OCI-LY7 (cell line): ENCODE data around the gene ZC3H7B. TPM values are rescaled to one million over a fixed set of nuclear protein-coding genes. Genes with fewer than 3 reads are reported as not detected.

Source experiments
- BruUV-seq: library from RNA; stranded (reverse); fragments of 400-500 nt; replicated peaks from 2 replicates; lab custom pipeline; 2021; lab: Mats Ljungman, UMichigan
- CTCF ChIA-PET: fragments of 300-600 bp; sonication (Branson Sonifier 250); formaldehyde crosslinking; loops from one replicate; lab custom pipeline; 2022; ENCODE audit warnings: antibody characterized with exemption; ENCODE audit not compliant: unreplicated experiment; lab: Charles Lee
- POLR2A ChIA-PET: fragments of 300-600 bp; sonication (Branson Sonifier 250); formaldehyde crosslinking; loops from one replicate; lab custom pipeline; 2022; ENCODE audit warnings: antibody characterized with exemption; lab: Charles Lee
- DNase-seq: peaks from one replicate; pipeline ENCODE4 v3.0.0-alpha.2; 2015; ENCODE audit warnings: low spot score
- H2AFZ ChIP-seq: fragments of 200-600 bp; sonication (generic), shearing (Covaris generic); 2 replicates; pipeline ENCODE4 v1.6.1; 2014; ENCODE audit warnings: mild to moderate bottlenecking, antibody characterized with exemption, low read length, moderate library complexity
- H3K27ac ChIP-seq: fragments of 200-600 bp; sonication (generic); 2 replicates; pipeline ENCODE4 v1.5.1; 2014; ENCODE audit warnings: mixed run types, low read depth, mild to moderate bottlenecking, moderate library complexity, low read length, inconsistent platforms; ENCODE audit not compliant: poor library complexity, severe bottlenecking
- H3K36me3 ChIP-seq: fragments of 200-600 bp; sonication (generic); 2 replicates; pipeline ENCODE4 v1.6.1; 2014; ENCODE audit warnings: mild to moderate bottlenecking, antibody characterized with exemption, low read length, moderate library complexity, mixed read lengths; ENCODE audit not compliant: insufficient read depth
- H3K4me1 ChIP-seq: fragments of 200-600 bp; sonication (generic); 2 replicates; pipeline ENCODE4 v1.5.1; 2014; ENCODE audit warnings: mild to moderate bottlenecking, low read length; ENCODE audit not compliant: insufficient read depth, poor library complexity, severe bottlenecking
- H3K4me2 ChIP-seq: fragments of 200-600 bp; sonication (generic); 2 replicates; pipeline ENCODE4 v1.6.1; 2014; ENCODE audit warnings: mild to moderate bottlenecking, low read length
- H3K4me3 ChIP-seq: fragments of 200-600 bp; sonication (generic); 2 replicates; pipeline ENCODE4 v1.5.1; 2014; ENCODE audit warnings: mild to moderate bottlenecking, low read depth, low read length; ENCODE audit not compliant: poor library complexity, severe bottlenecking
- H3K79me2 ChIP-seq: fragments of 200-600 bp; sonication (generic); 2 replicates; pipeline ENCODE4 v1.6.1; 2016; ENCODE audit warnings: low read depth, mild to moderate bottlenecking, low read length, moderate library complexity, mixed read lengths; ENCODE audit not compliant: insufficient read depth
- H3K9me2 ChIP-seq: fragments of 200-600 bp; sonication (generic); 2 replicates; pipeline ENCODE4 v1.6.1; 2016; ENCODE audit warnings: mild to moderate bottlenecking, low read length, mixed read lengths; ENCODE audit not compliant: insufficient read depth
- H3K9me3 ChIP-seq: fragments of 200-600 bp; sonication (generic); 2 replicates; pipeline ENCODE4 v1.6.1; 2014; ENCODE audit warnings: mild to moderate bottlenecking, mixed run types, low read length, mixed read lengths
- H4K20me1 ChIP-seq: fragments of 200-600 bp; sonication (generic); 2 replicates; pipeline ENCODE4 v1.6.1; 2014; ENCODE audit warnings: mild to moderate bottlenecking, antibody characterized with exemption, low read length, moderate library complexity, mixed read lengths; ENCODE audit not compliant: insufficient read depth
- EZH2phosphoT487 ChIP-seq: fragments of 200-600 bp; sonication (generic); IDR thresholded peaks from 2 replicates; pipeline ENCODE4 v1.6.1; 2018; ENCODE audit warnings: low read depth, borderline replicate concordance, mild to moderate bottlenecking, mixed run types, antibody characterized with exemption, low read length, moderate library complexity, mixed read lengths
- intact Hi-C: fragments of 100-400 bp; cut with micrococcal nuclease; formaldehyde crosslinking; loops from one replicate; pipeline ENCODE4 v1.10.0; 2022; ENCODE audit not compliant: unreplicated experiment
- total RNA-seq, 2 experiments: library from RNA; depleted of rRNA in 1 of 2; stranded (reverse); fragments of >200 nt in 1 of 2; shearing (Covaris generic) in 1 of 2; gene quantifications; 2 replicates each; pipeline ENCODE4 v1.2.3, GENCODE V29; 2014 to 2022
- TF ChIP-seq, protein P1 (sequence below): fragments of 200-600 bp; sonication (generic); conservative IDR thresholded peaks from 2 replicates; pipeline ENCODE4 v1.5.1; 2014; ENCODE audit warnings: mild to moderate bottlenecking, antibody characterized with exemption, low read length, moderate library complexity, mixed read lengths

ZC3H7B gene
- total RNA-seq, 2 experiments from 2014 or later: 46.7 to 56.3 TPM

DNA sequence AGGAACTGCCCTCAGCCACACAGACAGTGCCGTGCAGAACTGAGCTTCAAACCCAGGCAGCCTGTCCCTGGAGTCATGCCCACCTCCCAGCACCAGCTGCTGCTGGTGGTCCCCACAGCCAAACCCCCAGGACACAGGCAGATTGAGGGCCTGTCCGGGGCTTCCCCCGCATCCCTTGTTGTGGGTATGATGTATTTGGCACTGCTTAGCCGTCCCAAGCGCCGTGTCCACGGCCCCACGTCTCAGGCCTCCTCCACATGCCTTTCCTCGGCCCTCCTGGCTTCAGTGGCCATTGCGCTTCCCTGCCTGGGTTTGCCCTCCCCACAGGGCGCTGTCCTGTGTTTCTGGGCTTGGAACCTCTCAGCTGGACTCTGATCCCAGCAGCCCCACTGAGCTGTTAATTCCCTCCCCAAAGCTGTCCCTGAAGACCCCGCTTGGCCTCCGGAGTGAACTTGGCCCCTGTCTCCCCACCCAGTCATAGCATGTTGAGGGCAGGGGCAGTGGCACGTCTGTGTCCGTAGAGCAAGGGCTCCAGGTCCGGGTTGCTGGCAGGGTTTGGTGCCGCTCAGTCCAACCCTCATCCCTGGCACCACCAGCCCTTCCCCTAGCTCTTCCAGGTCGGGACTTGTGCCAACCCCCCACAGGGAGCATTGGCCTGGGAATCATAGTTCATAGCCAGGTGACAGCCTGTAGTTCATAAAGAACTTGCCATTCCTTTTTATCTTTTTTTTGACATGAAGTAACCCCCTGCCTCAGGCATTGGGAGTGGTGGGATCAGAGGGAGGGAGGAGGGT lies 45.9 kb downstream of the ZC3H7B start:
- CTCF ChIA-PET: no interaction called here
- Histone ChIP-seq H3K79me2 (no peaks in the 10 kb centered on the region), H4K20me1 (no peaks in the 10 kb centered on the region), H3K4me1 (no peaks in the 10 kb centered on the region), H3K27ac (no peak overlapping the region), H3K9me3 (no peaks in the 10 kb centered on the region), H3K36me3 (peaks cover 82% of the 10 kb centered on the region), H3K4me2 (no peak overlapping the region), H3K9me2 (no peaks in the 10 kb centered on the region), H2AFZ (no peak overlapping the region), H3K4me3 (no peak overlapping the region)
- POLR2A ChIA-PET: interaction anchor here (0.5 to 0.6 kb wide), 3 partner anchors 16 to 623 kb away, joined by 3 to 5 read pairs (median 4); partner anchors contain the start of gene TEF
- TF ChIP-seq EZH2phosphoT487: no peak
- TF ChIP-seq, protein P1, sequence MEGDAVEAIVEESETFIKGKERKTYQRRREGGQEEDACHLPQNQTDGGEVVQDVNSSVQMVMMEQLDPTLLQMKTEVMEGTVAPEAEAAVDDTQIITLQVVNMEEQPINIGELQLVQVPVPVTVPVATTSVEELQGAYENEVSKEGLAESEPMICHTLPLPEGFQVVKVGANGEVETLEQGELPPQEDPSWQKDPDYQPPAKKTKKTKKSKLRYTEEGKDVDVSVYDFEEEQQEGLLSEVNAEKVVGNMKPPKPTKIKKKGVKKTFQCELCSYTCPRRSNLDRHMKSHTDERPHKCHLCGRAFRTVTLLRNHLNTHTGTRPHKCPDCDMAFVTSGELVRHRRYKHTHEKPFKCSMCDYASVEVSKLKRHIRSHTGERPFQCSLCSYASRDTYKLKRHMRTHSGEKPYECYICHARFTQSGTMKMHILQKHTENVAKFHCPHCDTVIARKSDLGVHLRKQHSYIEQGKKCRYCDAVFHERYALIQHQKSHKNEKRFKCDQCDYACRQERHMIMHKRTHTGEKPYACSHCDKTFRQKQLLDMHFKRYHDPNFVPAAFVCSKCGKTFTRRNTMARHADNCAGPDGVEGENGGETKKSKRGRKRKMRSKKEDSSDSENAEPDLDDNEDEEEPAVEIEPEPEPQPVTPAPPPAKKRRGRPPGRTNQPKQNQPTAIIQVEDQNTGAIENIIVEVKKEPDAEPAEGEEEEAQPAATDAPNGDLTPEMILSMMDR: no peak
- DNase-seq: no peak
- intact Hi-C loops: no loop called here
- no TSS peak for BruUV-seq

DNA sequence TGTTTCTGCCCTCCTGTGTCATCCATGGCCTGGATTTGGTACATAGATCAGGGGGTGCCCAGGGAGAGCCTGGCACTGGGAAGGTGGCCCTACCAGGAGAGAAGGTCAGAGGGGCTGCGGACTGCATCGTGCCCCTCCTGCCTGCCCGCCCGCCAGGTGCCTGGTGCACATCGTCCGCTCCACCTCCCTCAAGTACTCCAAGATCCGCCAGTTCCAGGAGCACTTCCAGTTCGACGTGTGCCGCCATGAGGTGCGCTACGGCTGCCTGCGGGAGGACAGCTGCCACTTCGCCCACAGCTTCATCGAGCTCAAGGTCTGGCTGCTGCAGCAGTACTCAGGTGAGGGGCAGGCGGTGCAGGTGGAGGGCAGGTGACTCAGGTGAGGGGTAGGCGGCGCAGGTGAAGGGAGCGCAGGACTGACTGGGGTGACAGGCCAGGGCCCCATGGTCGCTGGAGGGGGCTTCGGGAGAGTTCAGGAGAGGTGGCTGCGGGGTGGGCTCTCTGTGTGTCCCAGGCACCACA lies 47.7 kb downstream of the ZC3H7B start:
- H2AFZ ChIP-seq: no peak overlapping the region
- no peak for DNase-seq
- no peaks in the 10 kb centered on the region for H3K4me1 ChIP-seq
- ChIA-PET POLR2A (no interaction called here), CTCF (no interaction called here)
- intact Hi-C loops: no loop called here
- H3K9me2 ChIP-seq: no peaks in the 10 kb centered on the region
- H3K27ac ChIP-seq: no peak overlapping the region
- no peaks in the 10 kb centered on the region for H3K9me3 ChIP-seq
- H3K36me3 ChIP-seq: peaks cover 76% of the 10 kb centered on the region
- H3K4me2 ChIP-seq: no peak overlapping the region
- H4K20me1 ChIP-seq: no peaks in the 10 kb centered on the region
- no TSS peak for BruUV-seq
- no peak overlapping the region for H3K4me3 ChIP-seq
- TF ChIP-seq EZH2phosphoT487: no peak
- TF ChIP-seq, protein P1: no peak
- H3K79me2 ChIP-seq: no peaks in the 10 kb centered on the region

DNA sequence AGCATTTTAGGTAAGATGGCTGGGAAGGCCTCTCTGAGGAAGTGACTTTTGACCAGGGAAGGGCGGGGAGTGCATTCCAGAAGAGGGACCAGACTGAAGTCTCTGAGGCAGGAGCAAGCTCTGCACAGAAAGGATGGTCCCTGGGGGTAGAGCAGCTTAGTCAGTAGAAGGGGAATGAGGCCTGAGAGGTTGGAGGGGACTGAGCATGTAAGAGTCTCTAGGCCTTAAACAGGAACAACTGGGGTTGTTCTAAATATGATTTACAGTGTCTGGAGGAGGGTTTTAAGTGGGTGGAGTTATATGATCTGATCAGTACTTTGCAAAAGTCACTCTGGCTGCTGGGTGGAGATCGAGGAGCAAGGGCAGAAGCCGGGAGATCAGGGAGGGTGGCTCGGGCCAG lies 48.8 kb downstream of the ZC3H7B start:
- H3K36me3 ChIP-seq: peaks cover 72% of the 10 kb centered on the region
- H2AFZ ChIP-seq: no peak overlapping the region
- TF ChIP-seq, protein P1: no peak
- no peak for TF ChIP-seq EZH2phosphoT487
- intact Hi-C loops: no loop called here
- H3K9me2 ChIP-seq: no peaks in the 10 kb centered on the region
- CTCF ChIA-PET: no interaction called here
- DNase-seq: no peak
- H3K27ac ChIP-seq: no peak overlapping the region
- H3K4me2 ChIP-seq: no peak overlapping the region
- H4K20me1 ChIP-seq: no peaks in the 10 kb centered on the region
- no peaks in the 10 kb centered on the region for H3K9me3 ChIP-seq
- H3K4me1 ChIP-seq: no peaks in the 10 kb centered on the region
- H3K4me3 ChIP-seq: no peak overlapping the region
- POLR2A ChIA-PET: no interaction called here
- BruUV-seq: no TSS peak
- no peaks in the 10 kb centered on the region for H3K79me2 ChIP-seq
